SU-DHL-6 (cell line): Measurements from ENCODE around the gene ATP5F1D.

Source experiments
- H2AFZ ChIP-seq: fragments of 200-600 bp; sonication (generic); 2 replicates; pipeline ENCODE4 v1.6.1; 2014; ENCODE audit warnings: low read depth, mild to moderate bottlenecking, moderate library complexity, mixed read lengths, antibody characterized with exemption, low read length; ENCODE audit not compliant: severe bottlenecking
- H3F3A ChIP-seq: fragments of 200-600 bp; shearing (Covaris generic); 2 replicates; pipeline ENCODE4 v1.6.0; 2016; ENCODE audit warnings: antibody characterized with exemption, mild to moderate bottlenecking; ENCODE audit not compliant: insufficient read depth
- H3K27ac ChIP-seq: fragments of 200-600 bp; sonication (generic); 2 replicates; pipeline ENCODE4 v1.5.1; 2016; ENCODE audit warnings: low read depth, mild to moderate bottlenecking, low read length, moderate library complexity, mixed read lengths
- H3K27me3 ChIP-seq: fragments of 200-600 bp; sonication (generic), shearing (Covaris generic); 2 replicates; pipeline ENCODE4 v1.6.0; 2014; ENCODE audit warnings: mild to moderate bottlenecking, low read length
- H3K36me3 ChIP-seq: fragments of 200-600 bp; sonication (generic); 2 replicates; pipeline ENCODE4 v1.6.1; 2014; ENCODE audit warnings: mild to moderate bottlenecking, low read length, mixed read lengths
- H3K4me2 ChIP-seq: fragments of 300-600, 200-600 bp; shearing (Covaris generic), sonication (generic); 2 replicates; pipeline ENCODE4 v1.6.0; 2014; ENCODE audit warnings: low read length, low read depth, mild to moderate bottlenecking; ENCODE audit not compliant: poor library complexity, severe bottlenecking
- H3K4me3 ChIP-seq: fragments of 200-600 bp; sonication (generic); 2 replicates; pipeline ENCODE4 v1.5.1; 2014; ENCODE audit warnings: antibody characterized with exemption, low read length, mild to moderate bottlenecking, mixed read lengths; ENCODE audit not compliant: insufficient read depth, poor library complexity, severe bottlenecking
- H3K79me2 ChIP-seq: fragments of 200-600 bp; sonication (generic); 2 replicates; pipeline ENCODE4 v1.6.1; 2014; ENCODE audit warnings: mild to moderate bottlenecking, low read length, moderate library complexity; ENCODE audit not compliant: insufficient read depth
- H3K9ac ChIP-seq: fragments of 200-600 bp; sonication (generic); 2 replicates; pipeline ENCODE4 v1.7.0; 2014; ENCODE audit warnings: mild to moderate bottlenecking, low read length
- H3K9me2 ChIP-seq: fragments of 200-600 bp; sonication (generic); replicated peaks from 2 replicates; pipeline ENCODE4 v1.6.1; 2014; ENCODE audit warnings: low read length; ENCODE audit not compliant: insufficient read depth
- H3K9me3 ChIP-seq: fragments of 200-600 bp; sonication (generic); 2 replicates; pipeline ENCODE4 v1.6.1; 2014; ENCODE audit warnings: low read length, mixed read lengths; ENCODE audit not compliant: insufficient read depth
- H4K20me1 ChIP-seq: fragments of 200-600 bp; sonication (generic); 2 replicates; pipeline ENCODE4 v1.6.1; 2014; ENCODE audit warnings: low read depth, mild to moderate bottlenecking, antibody characterized with exemption, low read length, moderate library complexity, mixed read lengths
- CTCF ChIP-seq: fragments of 200-600 bp; sonication (generic); IDR thresholded peaks from one replicate; pipeline ENCODE4 v1.5.1; 2017; ENCODE audit warnings: antibody characterized with exemption, mild to moderate bottlenecking, low read length, moderate library complexity; ENCODE audit not compliant: insufficient read depth, poor library complexity, severe bottlenecking
- EZH2phosphoT487 ChIP-seq: fragments of 200-600 bp; sonication (generic), shearing (Covaris generic); conservative IDR thresholded peaks from 2 replicates; pipeline ENCODE4 v1.6.1; 2018; ENCODE audit warnings: mild to moderate bottlenecking, antibody characterized with exemption, low read length, moderate library complexity, mixed read lengths

The ATP5F1D gene

GRCh38 chr19:1237754-1238368 is 3.7 kb upstream of the ATP5F1D start, which contains the start of gene CBARP:
Gene CBARP, minus strand, starts transcription at chr19:1238005. Its CDS starts 1,905 bp downstream, at chr19:1236100.
- no peaks in the 10 kb centered on the region for H3K27me3 ChIP-seq
- no peak within 1 kb of the TSS for H2AFZ ChIP-seq

GRCh38 chr19:1238369-1239303 is 2.9 kb upstream of the ATP5F1D start:
- Histone ChIP-seq H3K36me3 (no peaks in the 10 kb centered on the region), H3K9me3 (no peaks in the 10 kb centered on the region), H3K9me2 (no peaks in the 10 kb centered on the region), H3K4me2 (peak overlapping the region; percentile 38), H2AFZ (no peak overlapping the region), H3F3A (peaks cover 30% of the 10 kb centered on the region), H3K79me2 (peaks cover 11% of the 10 kb centered on the region; the same call in 1 of the 2 replicates), H3K9ac (no peak overlapping the region), H3K27ac (no peak overlapping the region), H3K27me3 (no peaks in the 10 kb centered on the region), H3K4me3 (no peak overlapping the region), H4K20me1 (no peaks in the 10 kb centered on the region)
- TF ChIP-seq EZH2phosphoT487 (no peak), CTCF (no peak)

More at GRCh38 chr19:1237754-1238368, 3.7 kb upstream of the ATP5F1D start, which contains the start of gene CBARP:
- H3K36me3 ChIP-seq, result no peaks in the 10 kb centered on the region
- H3F3A ChIP-seq, result peaks cover 24% of the 10 kb centered on the region
- H3K79me2 ChIP-seq, result peaks cover 11% of the 10 kb centered on the region; the same call in 1 of the 2 replicates
- H3K4me2 ChIP-seq, result peak within 1 kb of the TSS; percentile 42
- no peaks in the 10 kb centered on the region for H4K20me1 ChIP-seq
- H3K27ac ChIP-seq, result no peak within 1 kb of the TSS
- TF ChIP-seq EZH2phosphoT487, result no peak
- TF ChIP-seq CTCF, result no peak
- no peak within 1 kb of the TSS for H3K4me3 ChIP-seq
- H3K9me2 ChIP-seq, result no peaks in the 10 kb centered on the region
- H3K9ac ChIP-seq, result peak within 1 kb of the TSS; percentile 28; the same call in 1 of the 2 replicates
- no peaks in the 10 kb centered on the region for H3K9me3 ChIP-seq

- TF ChIP-seq CTCF, result no peak
- TF ChIP-seq EZH2phosphoT487, result no peak
- no peak overlapping the region for H2AFZ ChIP-seq
- no peaks in the 10 kb centered on the region for H4K20me1 ChIP-seq
- H3K9ac ChIP-seq, result peak overlapping the region; percentile 14; the same call in 1 of the 2 replicates
- no peaks in the 10 kb centered on the region for H3K9me2 ChIP-seq
- peaks cover 11% of the 10 kb centered on the region; the same call in 1 of the 2 replicates for H3K79me2 ChIP-seq
- H3K4me2 ChIP-seq, result no peak overlapping the region
- H3K4me3 ChIP-seq, result no peak overlapping the region
- peaks cover 32% of the 10 kb centered on the region for H3F3A ChIP-seq
- no peaks in the 10 kb centered on the region for H3K27me3 ChIP-seq
- H3K9me3 ChIP-seq, result no peaks in the 10 kb centered on the region
- no peak overlapping the region for H3K27ac ChIP-seq
- H3K36me3 ChIP-seq, result no peaks in the 10 kb centered on the region
These were observed 2.1 kb upstream of the ATP5F1D start for GRCh38 chr19:1239420-1239795.
